HepG2 (cell line): Measurements from ENCODE around the gene ZNF174. TPM values are rescaled to one million over a fixed set of nuclear protein-coding genes. Genes with fewer than 3 reads are reported as not detected.

Experiments
- DNMT3B ChIP-seq: conservative IDR thresholded peaks from 2 replicates; pipeline ENCODE4 v1.6.1; 2016; ENCODE audit warnings: missing biosample characterization, control low read depth
- HES4 ChIP-seq: sonication (generic); formaldehyde crosslinking; IDR thresholded peaks from 2 replicates; pipeline ENCODE4 v1.9.0; 2021; ENCODE audit warnings: mild to moderate bottlenecking, missing genetic modification reagents, borderline replicate concordance
- MXI1 ChIP-seq: IDR thresholded peaks from 3 replicates; pipeline ENCODE4 v1.6.1; 2012; ENCODE audit warnings: low read depth, low read length, inconsistent platforms, borderline replicate concordance
- NFE2L1 ChIP-seq: sonication (generic); formaldehyde crosslinking; IDR thresholded peaks from 2 replicates; pipeline ENCODE4 v1.4.0; 2020; ENCODE audit warnings: missing genetic modification reagents, mild to moderate bottlenecking, borderline replicate concordance
- PCBP1 ChIP-seq: fragments of 200-400 bp; formaldehyde crosslinking; IDR thresholded peaks from 2 replicates; pipeline ENCODE4 v1.6.1; 2017; ENCODE audit warnings: mild to moderate bottlenecking, low read depth, low read length, borderline replicate concordance
- RFX1 ChIP-seq: fragments of 450-650 bp; IDR thresholded peaks from 2 replicates; pipeline ENCODE4 v1.6.1; 2017
- ZBTB21 ChIP-seq: sonication (generic); formaldehyde crosslinking; IDR thresholded peaks from 2 replicates; pipeline ENCODE4 v1.4.0; 2020; ENCODE audit warnings: missing genetic modification reagents
- ZNF549 ChIP-seq: sonication (generic); formaldehyde crosslinking; IDR thresholded peaks from 2 replicates; pipeline ENCODE4 v1.5.0; 2020; ENCODE audit warnings: missing genetic modification reagents
- ZNF747 ChIP-seq: sonication (generic); formaldehyde crosslinking; IDR thresholded peaks from 2 replicates; pipeline ENCODE4 v1.8.1; 2023; ENCODE audit warnings: missing genetic modification reagents, mild to moderate bottlenecking, borderline replicate concordance
- polyA plus RNA-seq, 8 experiments: library from polyadenylated mRNA; depleted of rRNA in 3 of 8; stranded (reverse) in 7 of 8; unstranded in 1 of 8; fragments of >200 nt; fragmentation: Illumina TruSeq in 4 of 8; extraction: Trizol in 4 of 8; gene quantifications; 2 replicates each; pipeline versions ENCODE4 v1.2.1 to v1.2.3, GENCODE V29; 2011 to 2016; ENCODE audit warnings: low read depth in 4 of 8, missing spikeins in 1 of 8, mixed read lengths in 1 of 8; ENCODE audit not compliant: insufficient read depth in 1 of 8
- total RNA-seq, 5 experiments: library from RNA; depleted of rRNA; stranded (reverse); fragments of >200 nt; fragmentation: Illumina TruSeq; extraction: Trizol; gene quantifications; 2 replicates each; pipeline ENCODE4 v1.2.3, GENCODE V29; 2016; ENCODE audit warnings: low read depth in 1 of 5
- TF ChIP-seq, protein P1 (sequence below): sonication (generic); formaldehyde crosslinking; IDR thresholded peaks from 2 replicates; pipeline ENCODE4 v1.5.0; 2020; ENCODE audit warnings: mild to moderate bottlenecking, missing genetic modification reagents, borderline replicate concordance
- TF ChIP-seq, protein P2 (sequence below): sonication (generic); formaldehyde crosslinking; IDR thresholded peaks from 2 replicates; pipeline ENCODE4 v1.9.0; 2021; ENCODE audit warnings: mild to moderate bottlenecking, missing genetic modification reagents

The ZNF174 gene
- total and polyA plus RNA-seq, 2 of the 13 experiments (the other 11 are each of a cell fraction or from before 2014, with no cell fraction given): 8.3 to 10.6 TPM

DNA sequence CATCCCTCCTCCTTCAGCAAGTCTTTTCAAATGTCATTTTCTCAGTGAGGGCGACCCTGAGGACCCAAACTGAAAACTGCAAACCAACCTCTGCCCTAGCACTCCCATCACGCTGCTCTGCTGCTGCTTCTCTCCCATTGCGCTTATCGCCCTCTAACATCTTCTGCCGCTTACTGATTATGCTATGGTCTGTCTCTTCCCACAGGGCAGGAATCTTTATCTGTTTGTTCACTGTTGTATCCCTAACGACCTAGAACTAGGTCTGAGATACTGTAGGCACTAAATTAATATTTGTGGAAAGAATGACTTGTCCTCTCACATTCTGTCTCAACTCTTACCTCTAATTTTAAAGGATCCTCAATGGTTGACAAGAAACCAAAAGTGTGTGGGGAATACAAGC is 12.7 kb upstream of the ZNF174 start (continued):
- TF ChIP-seq, protein P1, sequence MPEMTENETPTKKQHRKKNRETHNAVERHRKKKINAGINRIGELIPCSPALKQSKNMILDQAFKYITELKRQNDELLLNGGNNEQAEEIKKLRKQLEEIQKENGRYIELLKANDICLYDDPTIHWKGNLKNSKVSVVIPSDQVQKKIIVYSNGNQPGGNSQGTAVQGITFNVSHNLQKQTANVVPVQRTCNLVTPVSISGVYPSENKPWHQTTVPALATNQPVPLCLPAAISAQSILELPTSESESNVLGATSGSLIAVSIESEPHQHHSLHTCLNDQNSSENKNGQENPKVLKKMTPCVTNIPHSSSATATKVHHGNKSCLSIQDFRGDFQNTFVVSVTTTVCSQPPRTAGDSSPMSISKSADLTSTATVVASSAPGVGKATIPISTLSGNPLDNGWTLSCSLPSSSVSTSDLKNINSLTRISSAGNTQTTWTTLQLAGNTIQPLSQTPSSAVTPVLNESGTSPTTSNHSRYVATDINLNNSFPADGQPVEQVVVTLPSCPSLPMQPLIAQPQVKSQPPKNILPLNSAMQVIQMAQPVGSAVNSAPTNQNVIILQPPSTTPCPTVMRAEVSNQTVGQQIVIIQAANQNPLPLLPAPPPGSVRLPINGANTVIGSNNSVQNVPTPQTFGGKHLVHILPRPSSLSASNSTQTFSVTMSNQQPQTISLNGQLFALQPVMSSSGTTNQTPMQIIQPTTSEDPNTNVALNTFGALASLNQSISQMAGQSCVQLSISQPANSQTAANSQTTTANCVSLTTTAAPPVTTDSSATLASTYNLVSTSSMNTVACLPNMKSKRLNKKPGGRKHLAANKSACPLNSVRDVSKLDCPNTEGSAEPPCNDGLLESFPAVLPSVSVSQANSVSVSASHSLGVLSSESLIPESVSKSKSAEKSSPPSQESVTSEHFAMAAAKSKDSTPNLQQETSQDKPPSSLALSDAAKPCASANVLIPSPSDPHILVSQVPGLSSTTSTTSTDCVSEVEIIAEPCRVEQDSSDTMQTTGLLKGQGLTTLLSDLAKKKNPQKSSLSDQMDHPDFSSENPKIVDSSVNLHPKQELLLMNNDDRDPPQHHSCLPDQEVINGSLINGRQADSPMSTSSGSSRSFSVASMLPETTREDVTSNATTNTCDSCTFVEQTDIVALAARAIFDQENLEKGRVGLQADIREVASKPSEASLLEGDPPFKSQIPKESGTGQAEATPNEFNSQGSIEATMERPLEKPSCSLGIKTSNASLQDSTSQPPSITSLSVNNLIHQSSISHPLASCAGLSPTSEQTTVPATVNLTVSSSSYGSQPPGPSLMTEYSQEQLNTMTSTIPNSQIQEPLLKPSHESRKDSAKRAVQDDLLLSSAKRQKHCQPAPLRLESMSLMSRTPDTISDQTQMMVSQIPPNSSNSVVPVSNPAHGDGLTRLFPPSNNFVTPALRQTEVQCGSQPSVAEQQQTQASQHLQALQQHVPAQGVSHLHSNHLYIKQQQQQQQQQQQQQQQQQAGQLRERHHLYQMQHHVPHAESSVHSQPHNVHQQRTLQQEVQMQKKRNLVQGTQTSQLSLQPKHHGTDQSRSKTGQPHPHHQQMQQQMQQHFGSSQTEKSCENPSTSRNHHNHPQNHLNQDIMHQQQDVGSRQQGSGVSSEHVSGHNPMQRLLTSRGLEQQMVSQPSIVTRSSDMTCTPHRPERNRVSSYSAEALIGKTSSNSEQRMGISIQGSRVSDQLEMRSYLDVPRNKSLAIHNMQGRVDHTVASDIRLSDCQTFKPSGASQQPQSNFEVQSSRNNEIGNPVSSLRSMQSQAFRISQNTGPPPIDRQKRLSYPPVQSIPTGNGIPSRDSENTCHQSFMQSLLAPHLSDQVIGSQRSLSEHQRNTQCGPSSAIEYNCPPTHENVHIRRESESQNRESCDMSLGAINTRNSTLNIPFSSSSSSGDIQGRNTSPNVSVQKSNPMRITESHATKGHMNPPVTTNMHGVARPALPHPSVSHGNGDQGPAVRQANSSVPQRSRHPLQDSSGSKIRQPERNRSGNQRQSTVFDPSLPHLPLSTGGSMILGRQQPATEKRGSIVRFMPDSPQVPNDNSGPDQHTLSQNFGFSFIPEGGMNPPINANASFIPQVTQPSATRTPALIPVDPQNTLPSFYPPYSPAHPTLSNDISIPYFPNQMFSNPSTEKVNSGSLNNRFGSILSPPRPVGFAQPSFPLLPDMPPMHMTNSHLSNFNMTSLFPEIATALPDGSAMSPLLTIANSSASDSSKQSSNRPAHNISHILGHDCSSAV (CRISPR knock-in tag): no peak
- no peak for TF ChIP-seq PCBP1
- no peak for TF ChIP-seq MXI1
- TF ChIP-seq DNMT3B: no peak
- no peak for TF ChIP-seq HES4 (CRISPR knock-in tag)
- no peak for TF ChIP-seq NFE2L1 (CRISPR knock-in tag)
- no peak for TF ChIP-seq ZBTB21 (CRISPR knock-in tag)
- TF ChIP-seq, protein P2, sequence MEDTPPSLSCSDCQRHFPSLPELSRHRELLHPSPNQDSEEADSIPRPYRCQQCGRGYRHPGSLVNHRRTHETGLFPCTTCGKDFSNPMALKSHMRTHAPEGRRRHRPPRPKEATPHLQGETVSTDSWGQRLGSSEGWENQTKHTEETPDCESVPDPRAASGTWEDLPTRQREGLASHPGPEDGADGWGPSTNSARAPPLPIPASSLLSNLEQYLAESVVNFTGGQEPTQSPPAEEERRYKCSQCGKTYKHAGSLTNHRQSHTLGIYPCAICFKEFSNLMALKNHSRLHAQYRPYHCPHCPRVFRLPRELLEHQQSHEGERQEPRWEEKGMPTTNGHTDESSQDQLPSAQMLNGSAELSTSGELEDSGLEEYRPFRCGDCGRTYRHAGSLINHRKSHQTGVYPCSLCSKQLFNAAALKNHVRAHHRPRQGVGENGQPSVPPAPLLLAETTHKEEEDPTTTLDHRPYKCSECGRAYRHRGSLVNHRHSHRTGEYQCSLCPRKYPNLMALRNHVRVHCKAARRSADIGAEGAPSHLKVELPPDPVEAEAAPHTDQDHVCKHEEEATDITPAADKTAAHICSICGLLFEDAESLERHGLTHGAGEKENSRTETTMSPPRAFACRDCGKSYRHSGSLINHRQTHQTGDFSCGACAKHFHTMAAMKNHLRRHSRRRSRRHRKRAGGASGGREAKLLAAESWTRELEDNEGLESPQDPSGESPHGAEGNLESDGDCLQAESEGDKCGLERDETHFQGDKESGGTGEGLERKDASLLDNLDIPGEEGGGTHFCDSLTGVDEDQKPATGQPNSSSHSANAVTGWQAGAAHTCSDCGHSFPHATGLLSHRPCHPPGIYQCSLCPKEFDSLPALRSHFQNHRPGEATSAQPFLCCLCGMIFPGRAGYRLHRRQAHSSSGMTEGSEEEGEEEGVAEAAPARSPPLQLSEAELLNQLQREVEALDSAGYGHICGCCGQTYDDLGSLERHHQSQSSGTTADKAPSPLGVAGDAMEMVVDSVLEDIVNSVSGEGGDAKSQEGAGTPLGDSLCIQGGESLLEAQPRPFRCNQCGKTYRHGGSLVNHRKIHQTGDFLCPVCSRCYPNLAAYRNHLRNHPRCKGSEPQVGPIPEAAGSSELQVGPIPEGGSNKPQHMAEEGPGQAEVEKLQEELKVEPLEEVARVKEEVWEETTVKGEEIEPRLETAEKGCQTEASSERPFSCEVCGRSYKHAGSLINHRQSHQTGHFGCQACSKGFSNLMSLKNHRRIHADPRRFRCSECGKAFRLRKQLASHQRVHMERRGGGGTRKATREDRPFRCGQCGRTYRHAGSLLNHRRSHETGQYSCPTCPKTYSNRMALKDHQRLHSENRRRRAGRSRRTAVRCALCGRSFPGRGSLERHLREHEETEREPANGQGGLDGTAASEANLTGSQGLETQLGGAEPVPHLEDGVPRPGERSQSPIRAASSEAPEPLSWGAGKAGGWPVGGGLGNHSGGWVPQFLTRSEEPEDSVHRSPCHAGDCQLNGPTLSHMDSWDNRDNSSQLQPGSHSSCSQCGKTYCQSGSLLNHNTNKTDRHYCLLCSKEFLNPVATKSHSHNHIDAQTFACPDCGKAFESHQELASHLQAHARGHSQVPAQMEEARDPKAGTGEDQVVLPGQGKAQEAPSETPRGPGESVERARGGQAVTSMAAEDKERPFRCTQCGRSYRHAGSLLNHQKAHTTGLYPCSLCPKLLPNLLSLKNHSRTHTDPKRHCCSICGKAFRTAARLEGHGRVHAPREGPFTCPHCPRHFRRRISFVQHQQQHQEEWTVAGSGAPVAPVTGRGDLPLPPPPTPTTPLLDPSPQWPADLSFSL: no peak
- no peak for TF ChIP-seq ZNF747
- TF ChIP-seq RFX1: no peak
- TF ChIP-seq ZNF549 (CRISPR knock-in tag): no peak
